ENCODE data around the gene CCL23. TPM values are rescaled to one million over a fixed set of nuclear protein-coding genes. Genes with fewer than 3 reads are reported as not detected.

The CCL23 gene
- total RNA-seq, 2 experiments from 2014 or later = not detected

- ChIA-PET POLR2A (interaction anchor here (0.6 to 1.3 kb wide), 2 partner anchors 28 to 111 kb away, joined by 3 to 8 read pairs; no protein-coding TSS in a partner anchor), CTCF (ENCODE audit: unreplicated experiment) (no interaction called here)
- Histone ChIP-seq H3K9me3 (ENCODE audit: low read length) (no peaks in the 10 kb centered on the region), H4K20me1 (ENCODE audit: insufficient read depth, low read length) (no peaks in the 10 kb centered on the region), H3K4me2 (ENCODE audit: low read length) (no peak within 1 kb of the TSS), H3K36me3 (ENCODE audit: insufficient read depth, low read length) (no peaks in the 10 kb centered on the region), H3K4me1 (ENCODE audit: insufficient read depth, low read length, poor library complexity, severe bottlenecking) (no peaks in the 10 kb centered on the region), H3K79me2 (ENCODE audit: insufficient read depth, low read depth, low read length) (no peaks in the 10 kb centered on the region), H3K9me2 (ENCODE audit: insufficient read depth, low read length) (no peaks in the 10 kb centered on the region), H3K27ac (ENCODE audit: low read depth, low read length, poor library complexity, severe bottlenecking) (no peak within 1 kb of the TSS), H3K4me3 (ENCODE audit: low read depth, low read length, poor library complexity, severe bottlenecking) (no peak within 1 kb of the TSS), H2AFZ (ENCODE audit: low read length) (no peak within 1 kb of the TSS)
- no peak for DNase-seq (ENCODE audit: low spot score)
- TF ChIP-seq CTCF (conservative IDR thresholded peaks at IDR 0.05; ENCODE audit: low read length) = no peak
- intact Hi-C loops (cut with micrococcal nuclease; ENCODE audit: unreplicated experiment) = no loop called here
- BruUV-seq (replicated peaks) = no TSS peak
These were observed 16.5 kb downstream of the CCL23 start, which contains the start of gene CCL15 for GRCh38 chr17:36001110-36001771. CCL15 (minus strand) TSS chr17:36001553; CDS start chr17:36001492, 61 bp downstream.

- BruUV-seq (replicated peaks) = no TSS peak
- Histone ChIP-seq H3K9me2 (ENCODE audit: insufficient read depth, low read length) (no peaks in the 10 kb centered on the region), H3K4me1 (ENCODE audit: insufficient read depth, low read length, poor library complexity, severe bottlenecking) (no peaks in the 10 kb centered on the region), H3K79me2 (ENCODE audit: insufficient read depth, low read depth, low read length) (no peaks in the 10 kb centered on the region), H3K9me3 (ENCODE audit: low read length) (no peaks in the 10 kb centered on the region), H3K36me3 (ENCODE audit: insufficient read depth, low read length) (no peaks in the 10 kb centered on the region), H3K4me3 (ENCODE audit: low read depth, low read length, poor library complexity, severe bottlenecking) (no peak overlapping the region), H4K20me1 (ENCODE audit: insufficient read depth, low read length) (no peaks in the 10 kb centered on the region), H3K27ac (ENCODE audit: low read depth, low read length, poor library complexity, severe bottlenecking) (no peak overlapping the region), H3K4me2 (ENCODE audit: low read length) (no peak overlapping the region), H2AFZ (ENCODE audit: low read length) (no peak overlapping the region)
- POLR2A ChIA-PET = interaction anchor here (1.3 kb wide), 1 partner anchor 27 kb away, joined by 8 read pairs; no protein-coding TSS in a partner anchor
- intact Hi-C loops (cut with micrococcal nuclease; ENCODE audit: unreplicated experiment) = no loop called here
- TF ChIP-seq EZH2phosphoT487 (IDR thresholded peaks at IDR 0.05; ENCODE audit: borderline replicate concordance, low read depth, low read length) (no peak), CTCF (conservative IDR thresholded peaks at IDR 0.05; ENCODE audit: low read length) (no peak)
- DNase-seq (ENCODE audit: low spot score) = no peak
- CTCF ChIA-PET (ENCODE audit: unreplicated experiment) = no interaction called here
These were observed 17.1 kb downstream of the CCL23 start for GRCh38 chr17:36000732-36001109.

- H3K9me2 ChIP-seq (ENCODE audit: insufficient read depth, low read length) = no peaks in the 10 kb centered on the region
- H3K4me2 ChIP-seq (ENCODE audit: low read length) = no peak overlapping the region
- no peaks in the 10 kb centered on the region for H3K9me3 ChIP-seq (ENCODE audit: low read length)
- no peaks in the 10 kb centered on the region for H3K4me1 ChIP-seq (ENCODE audit: insufficient read depth, low read length, poor library complexity, severe bottlenecking)
- POLR2A ChIA-PET = no interaction called here
- intact Hi-C loops (cut with micrococcal nuclease; ENCODE audit: unreplicated experiment) = no loop called here
- no peak overlapping the region for H3K4me3 ChIP-seq (ENCODE audit: low read depth, low read length, poor library complexity, severe bottlenecking)
- no peaks in the 10 kb centered on the region for H3K79me2 ChIP-seq (ENCODE audit: insufficient read depth, low read depth, low read length)
- TF ChIP-seq CTCF (conservative IDR thresholded peaks at IDR 0.05; ENCODE audit: low read length) (no peak), EZH2phosphoT487 (IDR thresholded peaks at IDR 0.05; ENCODE audit: borderline replicate concordance, low read depth, low read length) (no peak)
- no peaks in the 10 kb centered on the region for H4K20me1 ChIP-seq (ENCODE audit: insufficient read depth, low read length)
- H2AFZ ChIP-seq (ENCODE audit: low read length) = no peak overlapping the region
- CTCF ChIA-PET (ENCODE audit: unreplicated experiment) = no interaction called here
- no peaks in the 10 kb centered on the region for H3K36me3 ChIP-seq (ENCODE audit: insufficient read depth, low read length)
- no peak for DNase-seq (ENCODE audit: low spot score)
- no TSS peak for BruUV-seq (replicated peaks)
- no peak overlapping the region for H3K27ac ChIP-seq (ENCODE audit: low read depth, low read length, poor library complexity, severe bottlenecking)
These were observed 19.0 kb downstream of the CCL23 start for GRCh38 chr17:35998756-35999155.

Data from OCI-LY7 (cell line).